Brain pericyte (primary cell): ENCODE measurements around the gene OR2AP1.
"Not testable (repeated sequence)": the region's sequence is repeated elsewhere in the genome, so short reads cannot be mapped to it uniquely, and the experiment has no call there.

Experiments used
- DNase-seq: peaks from one replicate; pipeline ENCODE4 v3.0.0-alpha.2; 2012; ENCODE audit warnings: low read depth, low spot score

Gene OR2AP1

GRCh38 chr12:55572168-55572567, at the start of gene OR2AP1:
OR2AP1 (plus strand) TSS chr12:55572468; CDS start chr12:55574415, 1,947 bp downstream.
- DNase-seq, result no peak

DNA sequence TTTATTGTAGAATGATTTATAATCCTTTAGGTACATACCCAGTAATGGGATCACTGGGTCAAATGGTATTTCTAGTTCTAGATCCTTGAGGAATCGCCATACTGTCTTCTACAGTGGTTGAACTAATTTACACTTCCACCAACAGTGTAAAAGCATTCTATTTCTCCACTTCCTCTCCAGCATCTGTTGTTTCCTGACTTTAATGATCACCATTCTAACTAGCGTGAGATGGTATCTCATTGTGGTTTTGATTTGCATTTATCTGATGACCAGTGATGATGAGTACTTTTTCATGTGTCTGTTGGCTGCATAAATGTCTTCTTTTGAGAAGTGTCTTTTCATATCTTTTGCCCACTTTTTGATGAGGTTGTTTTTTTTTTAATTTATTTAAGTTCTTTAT, 24.0 kb upstream of the OR2AP1 start:
- DNase-seq, result not testable (repeated sequence)

DNA sequence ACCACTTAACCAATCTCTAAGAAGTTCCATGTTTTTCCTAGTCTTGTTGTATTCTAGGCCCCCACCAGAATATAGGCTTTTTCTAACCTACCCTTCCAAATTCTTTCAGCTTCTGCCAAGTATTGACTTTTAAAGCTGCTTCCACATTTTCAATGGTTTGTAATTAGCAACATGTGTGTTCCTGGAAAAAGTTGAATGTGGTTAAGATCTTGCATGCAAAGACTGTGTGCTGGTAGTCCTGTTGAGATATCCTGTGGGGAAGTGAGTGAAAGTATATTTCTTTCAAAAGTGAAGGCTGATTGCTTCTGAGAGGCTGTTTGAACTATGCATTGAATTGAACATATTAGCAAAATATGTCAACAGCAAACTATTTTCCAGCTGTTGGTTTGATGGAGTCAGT, 23.5 kb upstream of the OR2AP1 start:
- no peak for DNase-seq

- DNase-seq, result no peak
Measured at GRCh38 chr12:55549302-55549701, 23.0 kb upstream of the OR2AP1 start, which contains the start of gene OR6C4. OR6C4 (plus strand) TSS chr12:55549602; CDS start chr12:55551227, 1,625 bp downstream.

- no peak for DNase-seq
Measured at GRCh38 chr12:55554296-55554695, 18.0 kb upstream of the OR2AP1 start.

GRCh38 chr12:55570060-55570459, 2.2 kb upstream of the OR2AP1 start:
- not testable (repeated sequence) for DNase-seq

GRCh38 chr12:55570689-55571088, 1.6 kb upstream of the OR2AP1 start:
- not testable (repeated sequence) for DNase-seq

- DNase-seq, result no peak
Measured at GRCh38 chr12:55582066-55582465, 9.8 kb downstream of the OR2AP1 start.

GRCh38 chr12:55585817-55586216, 13.5 kb downstream of the OR2AP1 start:
- DNase-seq, result no peak

GRCh38 chr12:55590152-55590551, 17.9 kb downstream of the OR2AP1 start:
- not testable (repeated sequence) for DNase-seq

DNA sequence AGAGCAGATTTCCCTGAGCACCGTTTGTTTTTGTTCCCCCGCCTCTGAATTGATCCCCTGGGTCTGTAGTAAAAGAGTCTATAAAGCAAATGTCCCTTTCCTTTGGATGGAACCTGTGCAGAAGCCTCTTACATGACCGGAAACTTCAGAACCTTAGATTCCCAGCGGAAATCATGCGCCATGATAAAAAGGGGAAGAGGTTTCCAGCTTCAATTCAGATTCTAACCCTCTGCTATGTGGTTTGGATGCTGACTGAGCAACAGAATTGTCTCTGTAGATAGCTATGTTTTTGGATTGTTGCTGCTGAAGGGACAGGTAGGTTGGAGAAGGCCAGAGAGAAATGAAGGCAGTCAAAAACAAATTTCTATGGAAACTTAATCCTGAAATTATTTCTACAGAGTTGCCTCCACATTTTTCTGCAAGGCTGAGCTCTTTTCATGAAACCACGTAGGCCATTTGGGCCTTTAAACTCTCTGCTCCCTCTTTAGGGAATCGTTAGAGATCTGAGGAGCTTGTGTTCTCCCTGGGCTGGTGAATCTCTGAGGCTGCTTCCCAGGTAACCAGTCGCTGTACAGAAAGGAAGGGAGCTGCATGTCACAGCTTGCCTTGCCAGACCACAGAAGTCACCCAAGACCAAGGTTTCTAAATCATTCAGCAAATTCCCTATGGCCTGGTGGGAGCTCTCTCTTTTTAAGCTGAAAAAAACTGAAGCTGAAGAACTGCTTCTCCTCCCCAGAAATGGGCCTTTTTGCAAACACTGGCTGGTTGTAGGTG, 35.7 kb downstream of the OR2AP1 start:
- DNase-seq, result no peak

DNA sequence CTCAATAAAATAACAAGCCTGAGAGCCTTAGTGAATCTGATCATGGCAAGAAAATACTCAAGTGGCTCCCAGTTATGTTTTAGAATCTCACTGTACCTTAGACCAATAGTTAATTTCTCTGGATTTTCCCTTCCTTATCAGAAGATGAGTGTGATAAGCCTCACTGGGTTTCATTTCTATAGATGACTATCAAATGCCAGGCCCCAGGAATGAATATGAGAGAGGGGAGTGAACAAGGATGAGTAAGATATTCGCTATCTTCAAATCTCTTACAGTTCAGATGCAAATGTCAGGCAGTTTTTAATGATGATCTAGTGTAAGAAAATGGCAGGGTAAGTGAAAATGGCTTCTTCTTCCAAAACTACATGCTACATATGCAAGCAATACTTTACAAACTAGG, 38.3 kb downstream of the OR2AP1 start:
- DNase-seq, result no peak

GRCh38 chr12:55612646-55613045, 40.4 kb downstream of the OR2AP1 start:
- no peak for DNase-seq

DNA sequence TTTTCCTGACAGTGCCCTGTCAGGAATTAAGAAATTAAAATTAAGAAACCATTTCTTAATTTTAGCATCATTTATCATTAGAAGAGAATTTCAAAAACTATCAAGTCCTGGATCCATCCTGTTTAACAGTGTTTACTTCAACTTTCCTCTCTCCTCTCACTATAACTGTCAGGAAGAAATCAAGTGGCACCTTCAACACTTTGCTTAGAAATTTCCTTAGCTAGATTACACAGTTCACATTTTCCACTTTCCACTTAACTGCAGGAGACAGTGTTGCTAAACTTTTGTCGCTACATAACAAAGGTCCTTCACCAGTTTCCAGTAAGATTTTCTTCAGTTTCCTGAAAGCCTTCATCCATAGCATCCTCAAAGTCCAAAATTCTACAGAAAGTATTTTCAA, 42.5 kb downstream of the OR2AP1 start:
- no peak for DNase-seq

DNA sequence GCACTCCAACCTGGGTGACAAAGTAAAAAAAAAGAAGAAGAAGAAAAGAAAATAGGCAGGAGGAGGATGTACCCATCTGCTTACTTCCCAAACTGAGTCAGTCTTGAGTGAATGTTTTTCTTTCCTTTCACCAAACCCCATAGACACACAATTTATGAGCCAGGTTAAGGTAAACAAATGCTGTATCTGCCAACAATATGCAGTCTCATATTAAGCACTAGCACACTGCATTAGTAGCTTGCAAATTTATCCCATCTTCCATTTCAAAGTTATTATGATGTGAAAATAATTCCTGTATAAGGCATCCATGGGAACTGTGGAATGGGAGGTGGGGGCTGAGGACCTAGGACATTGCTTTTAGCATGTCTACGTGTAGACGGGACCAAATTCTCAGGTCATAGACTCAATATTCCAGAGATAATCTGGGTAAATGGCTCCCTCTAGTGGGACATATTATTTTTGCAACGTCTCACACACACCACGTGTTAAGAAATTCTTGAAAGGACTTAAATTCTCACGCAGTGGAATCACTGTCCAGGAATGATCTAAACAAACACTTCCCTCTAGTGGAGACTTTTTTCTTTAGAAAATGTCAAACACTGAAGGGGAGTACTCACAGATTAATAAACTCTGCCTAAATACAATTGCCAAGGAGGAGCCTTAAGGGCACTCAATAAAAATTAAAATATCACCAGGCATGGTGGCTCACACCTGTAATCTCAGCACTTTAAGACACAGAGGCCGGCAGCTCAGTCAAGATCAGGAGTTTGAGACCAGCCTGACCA, 47.3 kb downstream of the OR2AP1 start:
- DNase-seq, result peak; percentile 78

DNA sequence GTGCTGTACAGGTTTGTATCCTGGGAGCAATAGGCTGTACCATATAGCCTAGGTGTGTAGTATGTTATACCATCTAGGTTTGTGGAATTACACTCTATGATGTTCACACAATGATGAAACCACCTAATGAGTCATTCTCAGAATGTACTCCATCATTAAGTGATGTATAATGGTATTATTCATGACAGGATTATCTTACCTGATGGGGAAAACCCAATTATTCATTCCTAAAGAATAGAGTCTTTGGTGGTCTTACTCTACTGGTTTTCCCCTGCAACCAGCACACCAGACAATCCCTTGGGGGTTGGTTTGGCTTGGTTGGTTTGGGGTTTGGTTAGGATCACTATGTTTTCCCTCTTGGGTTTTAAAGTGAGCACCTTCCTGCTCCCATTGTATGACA, 51.8 kb downstream of the OR2AP1 start:
- no peak for DNase-seq
